Epithelial cell of prostate (primary cell): Measurements from ENCODE around the gene SLC22A31.

Experiments used
- DNase-seq: peaks from one replicate; pipeline ENCODE4 v3.0.0-alpha.2; 2011; ENCODE audit warnings: low read depth, low spot score
- H3K27ac ChIP-seq: fragments of 450-650 bp; 2 replicates; pipeline ENCODE4 v1.5.1; 2017; ENCODE audit warnings: mild to moderate bottlenecking

Gene SLC22A31

GRCh38 chr16:89154390-89155183, 45.8 kb downstream of the SLC22A31 start:
- H3K27ac ChIP-seq = no peak overlapping the region
- no peak for DNase-seq

- DNase-seq = no peak
- H3K27ac ChIP-seq = no peak overlapping the region
Observed at GRCh38 chr16:89153848-89154271, 46.5 kb downstream of the SLC22A31 start.

DNA sequence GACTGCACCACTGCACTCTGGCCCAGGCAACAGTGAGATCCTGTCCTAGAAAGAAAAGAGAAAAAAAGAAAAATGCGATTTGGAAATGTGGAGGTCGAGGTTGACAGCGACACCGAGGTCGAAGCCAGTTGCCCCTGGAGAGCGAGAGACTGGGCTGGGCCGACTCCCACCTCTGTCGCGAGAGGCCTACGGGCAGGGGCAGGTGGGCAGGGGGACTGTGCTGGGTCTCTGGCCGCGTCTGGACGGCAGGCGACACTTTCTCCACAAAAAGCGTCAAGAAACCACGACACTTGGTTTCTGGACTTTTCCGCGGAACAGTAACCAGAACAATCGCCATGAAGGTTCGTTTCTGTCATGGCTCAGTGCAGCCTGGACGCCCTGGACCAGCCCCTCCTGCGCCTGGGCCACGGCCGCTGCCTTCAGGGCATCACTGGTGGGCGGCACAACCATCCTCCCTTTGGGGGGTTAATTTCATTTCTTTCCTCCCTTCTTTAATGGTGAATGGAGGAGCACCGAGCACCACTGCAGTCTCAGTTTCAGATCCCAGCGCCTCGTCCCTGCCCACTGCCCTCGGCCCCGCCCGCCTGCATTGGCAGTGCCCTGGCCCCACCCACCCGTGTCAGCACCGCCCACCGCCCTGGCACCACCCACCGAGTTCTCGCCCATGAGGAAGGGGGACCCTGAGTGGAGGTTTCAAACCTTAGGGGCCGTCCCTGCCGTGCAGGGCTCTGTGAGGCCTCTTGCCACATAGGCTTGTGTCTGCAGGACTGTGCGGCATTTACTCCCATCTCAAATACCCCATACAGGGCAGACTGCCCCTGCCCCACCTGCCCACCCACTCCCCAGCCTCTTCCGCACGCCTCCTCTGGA, 47.3 kb downstream of the SLC22A31 start:
- DNase-seq = no peak
- H3K27ac ChIP-seq = no peak overlapping the region

DNA sequence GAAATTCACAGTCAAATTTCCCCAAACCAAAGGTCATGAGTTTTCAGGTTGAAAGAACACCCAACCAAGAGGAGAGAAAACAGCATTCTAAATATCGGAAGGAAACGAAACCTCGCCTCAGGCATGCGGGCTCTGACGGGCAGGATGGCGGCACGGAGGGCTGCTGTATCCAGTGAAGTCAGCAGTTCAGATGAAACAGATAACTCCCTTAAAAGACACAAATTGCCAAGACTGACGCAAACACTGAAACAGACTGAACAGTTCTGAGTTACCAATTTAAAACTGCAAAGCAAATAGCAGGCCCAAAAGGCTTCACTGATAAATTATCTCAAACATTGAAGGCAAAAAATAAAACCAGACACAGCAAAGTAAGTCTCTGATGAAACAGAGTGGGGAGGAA, 49.4 kb downstream of the SLC22A31 start:
- H3K27ac ChIP-seq = no peak overlapping the region
- no peak for DNase-seq

DNA sequence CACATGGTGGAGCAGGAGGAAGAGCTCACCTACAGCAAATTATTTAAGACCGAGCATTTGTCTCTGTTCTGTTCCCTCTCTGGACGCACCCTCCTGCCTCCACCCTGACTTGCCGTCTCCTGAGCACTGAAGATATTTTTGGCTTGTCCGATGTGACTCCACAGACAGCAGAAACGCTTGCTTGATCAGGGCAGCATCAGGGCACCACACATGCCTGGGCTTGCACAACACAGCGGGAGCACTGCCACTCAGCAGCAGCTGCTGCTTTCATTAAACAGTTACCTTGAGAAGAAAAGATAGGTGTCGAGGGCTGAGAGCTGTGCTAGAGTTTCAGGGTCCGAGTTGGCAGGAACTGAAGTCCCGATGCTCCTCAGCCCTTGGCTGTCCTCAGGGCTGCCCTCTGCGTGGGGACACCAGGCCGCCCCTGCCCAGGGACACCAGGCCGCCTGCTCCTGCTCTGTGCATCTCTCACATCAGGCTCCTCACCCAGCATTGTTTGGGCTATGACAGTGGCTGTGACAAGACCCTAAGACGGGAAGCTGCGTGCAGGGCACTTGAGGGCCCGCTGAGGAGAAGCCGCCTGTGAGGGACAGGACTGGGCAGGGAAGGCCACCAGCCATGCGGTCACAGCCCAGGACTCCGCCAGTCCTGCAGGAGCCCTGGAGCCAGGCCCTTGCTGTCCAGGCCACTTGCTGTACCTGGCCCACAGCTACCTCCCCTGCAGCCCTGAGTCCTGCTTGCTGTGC, 50.1 kb downstream of the SLC22A31 start:
- peak; percentile 44 for DNase-seq

GRCh38 chr16:89149386-89149785, 51.0 kb downstream of the SLC22A31 start:
- DNase-seq = no peak
- H3K27ac ChIP-seq = peak overlapping the region; percentile 22

More for the DNA sequence above, 50.1 kb downstream of the SLC22A31 start:
- peak overlapping the region; percentile 22 for H3K27ac ChIP-seq

DNA sequence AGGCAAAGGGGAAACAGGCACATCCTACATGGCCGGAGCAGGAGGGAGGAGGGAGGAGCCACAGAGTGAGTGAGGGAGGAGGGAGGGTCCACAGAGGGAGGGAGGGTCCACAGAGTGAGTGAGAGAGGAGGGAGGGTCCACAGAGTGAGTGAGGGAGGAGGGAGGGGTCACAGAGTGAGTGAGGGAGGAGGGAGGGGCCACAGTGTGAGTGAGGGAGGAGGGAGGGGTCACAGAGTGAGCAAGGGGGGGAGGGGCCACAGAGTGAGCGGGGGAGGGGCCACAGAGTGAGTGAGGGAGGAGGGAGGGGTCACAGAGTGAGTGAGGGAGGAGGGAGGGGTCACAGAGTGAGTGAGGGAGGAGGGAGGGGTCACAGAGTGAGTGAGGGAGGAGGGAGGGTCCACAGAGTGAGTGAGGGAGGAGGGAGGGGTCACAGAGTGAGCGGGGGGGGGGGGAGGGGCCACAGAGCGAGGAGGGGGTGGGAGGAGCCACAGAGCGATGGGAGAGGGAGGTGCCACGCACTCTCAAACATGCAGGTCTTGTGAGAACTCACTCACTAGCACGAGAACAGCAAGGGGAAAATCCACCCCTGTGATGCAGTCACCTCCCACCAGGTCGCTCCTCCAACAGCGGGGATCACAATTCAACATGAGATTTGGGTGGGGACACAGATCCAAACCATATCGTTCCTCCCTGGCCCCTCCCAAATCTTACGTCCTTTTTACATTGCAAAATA, 53.1 kb downstream of the SLC22A31 start:
- no peak overlapping the region for H3K27ac ChIP-seq
- no peak for DNase-seq

GRCh38 chr16:89146211-89147005, 53.9 kb downstream of the SLC22A31 start:
- no peak for DNase-seq
- H3K27ac ChIP-seq = no peak overlapping the region
